ENCODE results near the gene LTBP1.
"Not testable (repeated sequence)": the region's sequence is repeated elsewhere in the genome, so short reads cannot be mapped to it uniquely, and the experiment has no call there.

LTBP1 gene

DNA sequence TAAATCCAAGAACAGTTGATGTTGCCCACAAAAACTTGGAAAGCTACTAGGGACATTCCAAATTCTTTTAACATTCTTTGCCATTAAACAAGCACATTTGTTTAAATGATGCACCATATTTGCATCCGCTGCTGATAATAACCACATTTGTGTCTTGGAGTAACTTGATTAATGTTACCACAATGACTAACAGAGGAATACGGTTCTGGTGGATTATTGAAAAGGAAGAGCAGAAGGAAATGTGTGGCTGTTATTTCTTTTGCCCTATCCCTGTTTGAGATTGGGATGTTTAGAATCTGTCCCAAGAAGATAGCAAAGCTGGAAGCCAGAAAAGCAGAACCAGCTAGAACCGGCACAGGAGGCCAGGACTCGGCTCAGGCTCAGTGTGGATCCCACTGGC, 490.5 kb downstream of the LTBP1 start:
- no peak overlapping the region for H3K27ac ChIP-seq (ENCODE audit: low read depth, low read length)
- H3F3A ChIP-seq (ENCODE audit: control insufficient read depth, insufficient read depth): no peaks in the 10 kb centered on the region
- H3K4me3 ChIP-seq (ENCODE audit: low read length): no peak overlapping the region
- no peaks in the 10 kb centered on the region for H3K79me2 ChIP-seq (ENCODE audit: control insufficient read depth, low read length)
- no peaks in the 10 kb centered on the region for H3K9me2 ChIP-seq (replicated peaks; ENCODE audit: control insufficient read depth, low read length)
- TF ChIP-seq EZH2phosphoT487 (IDR thresholded peaks at IDR 0.05; ENCODE audit: borderline replicate concordance, low read length): no peak
- TF ChIP-seq, protein P1, sequence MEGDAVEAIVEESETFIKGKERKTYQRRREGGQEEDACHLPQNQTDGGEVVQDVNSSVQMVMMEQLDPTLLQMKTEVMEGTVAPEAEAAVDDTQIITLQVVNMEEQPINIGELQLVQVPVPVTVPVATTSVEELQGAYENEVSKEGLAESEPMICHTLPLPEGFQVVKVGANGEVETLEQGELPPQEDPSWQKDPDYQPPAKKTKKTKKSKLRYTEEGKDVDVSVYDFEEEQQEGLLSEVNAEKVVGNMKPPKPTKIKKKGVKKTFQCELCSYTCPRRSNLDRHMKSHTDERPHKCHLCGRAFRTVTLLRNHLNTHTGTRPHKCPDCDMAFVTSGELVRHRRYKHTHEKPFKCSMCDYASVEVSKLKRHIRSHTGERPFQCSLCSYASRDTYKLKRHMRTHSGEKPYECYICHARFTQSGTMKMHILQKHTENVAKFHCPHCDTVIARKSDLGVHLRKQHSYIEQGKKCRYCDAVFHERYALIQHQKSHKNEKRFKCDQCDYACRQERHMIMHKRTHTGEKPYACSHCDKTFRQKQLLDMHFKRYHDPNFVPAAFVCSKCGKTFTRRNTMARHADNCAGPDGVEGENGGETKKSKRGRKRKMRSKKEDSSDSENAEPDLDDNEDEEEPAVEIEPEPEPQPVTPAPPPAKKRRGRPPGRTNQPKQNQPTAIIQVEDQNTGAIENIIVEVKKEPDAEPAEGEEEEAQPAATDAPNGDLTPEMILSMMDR (IDR thresholded peaks at IDR 0.05; ENCODE audit: low read depth, low read length, poor library complexity, severe bottlenecking): no peak
- H3K36me3 ChIP-seq (ENCODE audit: control insufficient read depth, low read length): no peaks in the 10 kb centered on the region
- no peaks in the 10 kb centered on the region for H3K9me3 ChIP-seq (ENCODE audit: control insufficient read depth, insufficient read depth, low read length)
- H3K27me3 ChIP-seq (ENCODE audit: control insufficient read depth, low read length): no peaks in the 10 kb centered on the region
- H4K20me1 ChIP-seq (ENCODE audit: control insufficient read depth, insufficient read depth, low read depth, low read length): no peaks in the 10 kb centered on the region
- H3K4me1 ChIP-seq (ENCODE audit: control insufficient read depth, low read length): no peaks in the 10 kb centered on the region
- no peak overlapping the region for H3K4me2 ChIP-seq (ENCODE audit: low read length)

DNA sequence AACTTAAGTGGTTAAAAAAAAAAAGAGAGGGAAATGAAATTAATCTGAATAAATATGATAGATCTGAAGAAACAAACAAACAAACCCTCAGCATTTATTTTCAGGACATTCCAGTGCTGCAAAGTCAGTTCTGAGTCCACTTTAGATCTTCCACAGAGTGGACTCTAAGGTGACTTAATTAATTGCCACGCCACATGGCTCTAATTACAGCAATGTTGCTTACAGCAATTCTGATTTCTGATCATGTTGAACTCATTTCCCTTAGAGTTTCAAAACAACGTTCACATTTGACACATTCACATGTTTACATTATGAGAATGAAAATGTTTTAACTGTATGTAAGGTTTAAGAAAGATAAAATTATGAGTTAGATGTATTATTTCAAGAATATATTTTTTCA, 491.1 kb downstream of the LTBP1 start:
- no peak overlapping the region for H3K4me3 ChIP-seq (ENCODE audit: low read length)
- no peaks in the 10 kb centered on the region for H3K36me3 ChIP-seq (ENCODE audit: control insufficient read depth, low read length)
- H3K4me1 ChIP-seq (ENCODE audit: control insufficient read depth, low read length): no peaks in the 10 kb centered on the region
- H3K79me2 ChIP-seq (ENCODE audit: control insufficient read depth, low read length): no peaks in the 10 kb centered on the region
- no peaks in the 10 kb centered on the region for H3K9me3 ChIP-seq (ENCODE audit: control insufficient read depth, insufficient read depth, low read length)
- TF ChIP-seq, protein P1 (IDR thresholded peaks at IDR 0.05; ENCODE audit: low read depth, low read length, poor library complexity, severe bottlenecking): no peak
- no peak for TF ChIP-seq EZH2phosphoT487 (IDR thresholded peaks at IDR 0.05; ENCODE audit: borderline replicate concordance, low read length)
- H3K27ac ChIP-seq (ENCODE audit: low read depth, low read length): no peak overlapping the region
- H3F3A ChIP-seq (ENCODE audit: control insufficient read depth, insufficient read depth): no peaks in the 10 kb centered on the region
- H3K27me3 ChIP-seq (ENCODE audit: control insufficient read depth, low read length): no peaks in the 10 kb centered on the region
- no peaks in the 10 kb centered on the region for H3K9me2 ChIP-seq (replicated peaks; ENCODE audit: control insufficient read depth, low read length)
- H3K4me2 ChIP-seq (ENCODE audit: low read length): no peak overlapping the region
- no peaks in the 10 kb centered on the region for H4K20me1 ChIP-seq (ENCODE audit: control insufficient read depth, insufficient read depth, low read depth, low read length)

DNA sequence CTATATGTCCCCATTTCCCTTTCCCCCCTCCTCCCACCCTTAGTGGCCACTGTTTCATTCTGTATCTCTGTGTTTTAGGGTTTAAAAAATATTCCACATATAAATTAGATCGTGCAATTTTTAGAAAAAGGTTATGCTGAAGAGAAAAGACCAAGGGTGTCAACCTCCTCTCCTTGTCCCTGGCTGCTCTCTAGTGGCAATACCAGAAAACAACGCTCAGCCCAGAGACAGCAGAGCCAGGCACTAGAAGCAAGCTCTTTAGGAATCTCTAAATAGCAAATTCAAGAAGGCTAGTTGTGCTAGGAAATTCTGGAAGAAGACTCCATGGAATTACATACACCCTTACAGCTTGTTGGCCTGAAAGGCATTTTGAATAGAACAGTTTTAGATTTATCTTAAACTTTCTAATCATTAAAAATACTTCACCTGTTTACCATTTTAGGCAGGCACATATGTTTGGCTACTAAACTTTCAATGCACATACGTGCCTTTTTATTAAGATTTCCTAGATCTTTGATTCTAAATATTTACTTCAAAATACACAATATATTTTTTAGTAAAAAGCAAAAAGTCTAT, 494.6 kb downstream of the LTBP1 start:
- Histone ChIP-seq H3K79me2 (ENCODE audit: control insufficient read depth, low read length) (no peaks in the 10 kb centered on the region), H3K36me3 (ENCODE audit: control insufficient read depth, low read length) (no peaks in the 10 kb centered on the region), H3K4me2 (ENCODE audit: low read length) (no peak overlapping the region), H4K20me1 (ENCODE audit: control insufficient read depth, insufficient read depth, low read depth, low read length) (no peaks in the 10 kb centered on the region), H3K9me3 (ENCODE audit: control insufficient read depth, insufficient read depth, low read length) (no peaks in the 10 kb centered on the region), H3K27me3 (ENCODE audit: control insufficient read depth, low read length) (no peaks in the 10 kb centered on the region), H3F3A (ENCODE audit: control insufficient read depth, insufficient read depth) (no peaks in the 10 kb centered on the region), H3K9me2 (replicated peaks; ENCODE audit: control insufficient read depth, low read length) (no peaks in the 10 kb centered on the region), H3K4me1 (ENCODE audit: control insufficient read depth, low read length) (peaks cover 5% of the 10 kb centered on the region), H3K27ac (ENCODE audit: low read depth, low read length) (no peak overlapping the region), H3K4me3 (ENCODE audit: low read length) (no peak overlapping the region)
- no peak for TF ChIP-seq EZH2phosphoT487 (IDR thresholded peaks at IDR 0.05; ENCODE audit: borderline replicate concordance, low read length)
- TF ChIP-seq, protein P1 (IDR thresholded peaks at IDR 0.05; ENCODE audit: low read depth, low read length, poor library complexity, severe bottlenecking): peak; percentile 92

DNA sequence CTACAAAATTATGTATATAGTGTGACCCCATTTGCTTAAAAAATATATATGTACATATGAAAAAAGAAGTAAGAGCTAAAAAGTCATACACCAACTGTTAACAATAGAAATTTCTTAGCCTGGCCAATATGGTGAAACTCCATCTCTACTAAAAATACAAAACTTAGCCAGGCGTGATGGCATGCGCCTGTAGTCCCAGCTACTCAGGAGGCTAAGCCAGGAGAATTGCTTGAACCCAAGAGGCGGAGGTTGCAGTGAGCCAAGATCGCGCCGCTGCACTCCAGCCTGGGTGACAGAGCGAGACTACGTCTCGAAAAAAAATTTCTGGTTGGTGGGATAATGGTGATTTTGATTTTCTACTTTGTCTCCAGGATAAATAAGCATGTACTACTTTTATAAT, 495.3 kb downstream of the LTBP1 start:
- H4K20me1 ChIP-seq (ENCODE audit: control insufficient read depth, insufficient read depth, low read depth, low read length); H3K4me1 ChIP-seq (ENCODE audit: control insufficient read depth, low read length); H3K4me3 ChIP-seq (ENCODE audit: low read length); H3K36me3 ChIP-seq (ENCODE audit: control insufficient read depth, low read length); H3K27ac ChIP-seq (ENCODE audit: low read depth, low read length); H3F3A ChIP-seq (ENCODE audit: control insufficient read depth, insufficient read depth); H3K27me3 ChIP-seq (ENCODE audit: control insufficient read depth, low read length); H3K9me2 ChIP-seq (replicated peaks; ENCODE audit: control insufficient read depth, low read length); H3K4me2 ChIP-seq (ENCODE audit: low read length); H3K79me2 ChIP-seq (ENCODE audit: control insufficient read depth, low read length); H3K9me3 ChIP-seq (ENCODE audit: control insufficient read depth, insufficient read depth, low read length): not testable (repeated sequence)

Measured in DOHH2 (cell line).